Peyer's patch (tissue), 4 donors: ENCODE measurements around the gene MICA.
"Not testable (repeated sequence)": the region's sequence is repeated elsewhere in the genome, so short reads cannot be mapped to it uniquely, and the experiment has no call there.

ENCODE experiments used
- POLR2A ChIP-seq, 2 donors: fragments of 450-650 bp; IDR thresholded peaks; one replicate each; pipeline ENCODE4 v1.5.1; 2017; ENCODE audit warnings: antibody characterized with exemption in 2 of 2, mild to moderate bottlenecking in 2 of 2, moderate library complexity in 2 of 2
- TF ChIP-seq, protein P1 (sequence below), 6 experiments: fragments of 450-650 bp in 4 of 6; fragments of 200-600 bp in 2 of 6; sonication (generic) in 1 of 6; IDR thresholded peaks; one replicate each; pipeline ENCODE4 v1.5.1; 2017 to 2019; ENCODE audit warnings: antibody characterized with exemption in 6 of 6, mild to moderate bottlenecking in 3 of 6, moderate library complexity in 1 of 6

GRCh38 chr6:31397153-31397499 is 6.3 kb upstream of the MICA start:
- TF ChIP-seq, protein P1, sequence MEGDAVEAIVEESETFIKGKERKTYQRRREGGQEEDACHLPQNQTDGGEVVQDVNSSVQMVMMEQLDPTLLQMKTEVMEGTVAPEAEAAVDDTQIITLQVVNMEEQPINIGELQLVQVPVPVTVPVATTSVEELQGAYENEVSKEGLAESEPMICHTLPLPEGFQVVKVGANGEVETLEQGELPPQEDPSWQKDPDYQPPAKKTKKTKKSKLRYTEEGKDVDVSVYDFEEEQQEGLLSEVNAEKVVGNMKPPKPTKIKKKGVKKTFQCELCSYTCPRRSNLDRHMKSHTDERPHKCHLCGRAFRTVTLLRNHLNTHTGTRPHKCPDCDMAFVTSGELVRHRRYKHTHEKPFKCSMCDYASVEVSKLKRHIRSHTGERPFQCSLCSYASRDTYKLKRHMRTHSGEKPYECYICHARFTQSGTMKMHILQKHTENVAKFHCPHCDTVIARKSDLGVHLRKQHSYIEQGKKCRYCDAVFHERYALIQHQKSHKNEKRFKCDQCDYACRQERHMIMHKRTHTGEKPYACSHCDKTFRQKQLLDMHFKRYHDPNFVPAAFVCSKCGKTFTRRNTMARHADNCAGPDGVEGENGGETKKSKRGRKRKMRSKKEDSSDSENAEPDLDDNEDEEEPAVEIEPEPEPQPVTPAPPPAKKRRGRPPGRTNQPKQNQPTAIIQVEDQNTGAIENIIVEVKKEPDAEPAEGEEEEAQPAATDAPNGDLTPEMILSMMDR (IDR thresholded peaks at IDR 0.05) = not testable (repeated sequence)
- TF ChIP-seq POLR2A (IDR thresholded peaks at IDR 0.05) = not testable (repeated sequence)
